HL-60 (cell line): ENCODE measurements around the gene MYMX.

Experiments
- POLR2AphosphoS5 ChIP-seq: IDR thresholded peaks from 2 replicates; pipeline ENCODE4 v1.6.1; 2012; ENCODE audit warnings: low read depth
- TF ChIP-seq, protein P1 (sequence below): IDR thresholded peaks from one replicate; pipeline ENCODE4 v1.5.1; 2011; ENCODE audit warnings: low read length, control low read depth, inconsistent platforms; ENCODE audit not compliant: insufficient read depth

DNA sequence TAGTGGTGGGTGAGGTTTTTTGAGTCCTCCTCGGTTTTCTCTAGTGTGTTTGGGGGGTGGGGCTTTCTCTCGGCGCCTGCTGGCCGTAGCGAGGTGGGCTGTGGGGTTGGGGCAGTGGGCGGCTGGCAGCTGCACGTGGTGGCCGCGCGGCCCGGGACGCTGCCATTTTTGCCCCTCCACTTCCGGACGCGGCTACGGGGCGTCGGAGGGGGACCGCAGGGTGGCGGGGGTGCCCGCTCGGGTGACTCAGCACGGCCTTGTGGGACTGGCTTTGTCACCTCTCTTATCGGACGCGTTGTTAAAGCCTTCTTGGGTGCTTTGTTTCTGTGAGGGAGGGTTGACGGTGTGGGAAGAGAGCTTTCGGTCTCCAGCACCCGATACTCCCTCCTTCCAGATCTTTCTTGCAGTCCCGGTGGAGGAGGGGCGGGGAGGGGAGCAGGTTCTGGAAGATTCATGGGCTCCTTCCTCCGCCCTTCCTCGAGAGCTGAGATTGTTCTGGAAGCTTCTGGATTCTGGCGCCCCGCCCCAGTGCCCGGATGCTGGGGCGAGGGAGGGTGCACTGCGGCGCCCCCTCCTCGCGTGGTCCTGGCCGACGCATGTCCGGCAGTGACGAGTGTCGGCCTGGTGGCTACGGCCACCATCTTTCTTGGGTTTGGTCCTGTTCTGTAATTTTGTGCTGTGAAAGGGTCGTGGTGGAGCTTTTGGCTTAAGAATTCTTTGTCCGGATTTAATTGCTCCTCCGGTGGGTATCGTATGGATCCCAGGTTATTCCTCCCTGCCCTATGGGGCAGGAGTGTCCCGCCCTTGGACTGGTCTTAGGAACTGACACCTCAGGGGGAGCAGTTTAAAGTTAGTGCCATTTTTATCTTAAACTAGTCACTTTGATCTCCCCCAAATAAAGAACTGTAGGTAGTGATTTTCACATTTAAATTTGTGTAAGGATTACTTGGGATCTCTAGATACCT is 30.9 kb downstream of the MYMX start:
- TF ChIP-seq POLR2AphosphoS5: no peak; the same call in none of the 2 replicates
- TF ChIP-seq, protein P1, sequence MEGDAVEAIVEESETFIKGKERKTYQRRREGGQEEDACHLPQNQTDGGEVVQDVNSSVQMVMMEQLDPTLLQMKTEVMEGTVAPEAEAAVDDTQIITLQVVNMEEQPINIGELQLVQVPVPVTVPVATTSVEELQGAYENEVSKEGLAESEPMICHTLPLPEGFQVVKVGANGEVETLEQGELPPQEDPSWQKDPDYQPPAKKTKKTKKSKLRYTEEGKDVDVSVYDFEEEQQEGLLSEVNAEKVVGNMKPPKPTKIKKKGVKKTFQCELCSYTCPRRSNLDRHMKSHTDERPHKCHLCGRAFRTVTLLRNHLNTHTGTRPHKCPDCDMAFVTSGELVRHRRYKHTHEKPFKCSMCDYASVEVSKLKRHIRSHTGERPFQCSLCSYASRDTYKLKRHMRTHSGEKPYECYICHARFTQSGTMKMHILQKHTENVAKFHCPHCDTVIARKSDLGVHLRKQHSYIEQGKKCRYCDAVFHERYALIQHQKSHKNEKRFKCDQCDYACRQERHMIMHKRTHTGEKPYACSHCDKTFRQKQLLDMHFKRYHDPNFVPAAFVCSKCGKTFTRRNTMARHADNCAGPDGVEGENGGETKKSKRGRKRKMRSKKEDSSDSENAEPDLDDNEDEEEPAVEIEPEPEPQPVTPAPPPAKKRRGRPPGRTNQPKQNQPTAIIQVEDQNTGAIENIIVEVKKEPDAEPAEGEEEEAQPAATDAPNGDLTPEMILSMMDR: no peak
